ENCODE data around the gene GNB2. TPM values are rescaled to one million over a fixed set of nuclear protein-coding genes. Genes with fewer than 3 reads are reported as not detected.
"Not testable (repeated sequence)": the region's sequence is repeated elsewhere in the genome, so short reads cannot be mapped to it uniquely, and the experiment has no call there.

Gene GNB2
- total RNA-seq, 1 experiment from 2014 or later = 88.0 TPM

DNA sequence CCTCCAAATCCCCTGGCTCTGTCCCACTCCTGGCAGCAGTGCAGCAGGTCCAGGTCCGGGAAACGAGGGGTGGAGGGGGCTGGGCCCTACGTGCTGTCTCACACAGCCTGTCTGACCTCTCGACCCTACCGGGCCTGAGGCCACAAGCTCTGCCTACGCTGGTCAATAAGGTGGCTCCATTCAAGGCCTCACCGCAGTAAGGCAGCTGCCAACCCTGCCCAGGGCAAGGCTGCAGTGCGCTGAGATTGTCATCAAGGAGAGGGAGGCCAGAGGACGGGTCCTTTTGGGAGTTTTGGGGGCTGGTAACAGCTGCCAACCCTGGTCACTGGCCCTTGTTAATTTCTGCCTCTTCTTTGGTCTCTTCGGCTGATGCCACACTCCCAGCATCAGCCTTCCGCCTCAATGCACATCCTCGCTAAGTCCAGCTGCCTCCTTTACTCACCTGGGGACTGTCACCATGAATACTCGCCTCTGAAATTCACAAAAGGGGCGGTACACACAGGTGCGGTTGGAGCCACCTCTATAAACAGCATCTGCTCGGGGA is 50.3 kb downstream of the GNB2 start:
- no peak for DNase-seq (ENCODE audit: extremely low read depth, low read depth)

DNA sequence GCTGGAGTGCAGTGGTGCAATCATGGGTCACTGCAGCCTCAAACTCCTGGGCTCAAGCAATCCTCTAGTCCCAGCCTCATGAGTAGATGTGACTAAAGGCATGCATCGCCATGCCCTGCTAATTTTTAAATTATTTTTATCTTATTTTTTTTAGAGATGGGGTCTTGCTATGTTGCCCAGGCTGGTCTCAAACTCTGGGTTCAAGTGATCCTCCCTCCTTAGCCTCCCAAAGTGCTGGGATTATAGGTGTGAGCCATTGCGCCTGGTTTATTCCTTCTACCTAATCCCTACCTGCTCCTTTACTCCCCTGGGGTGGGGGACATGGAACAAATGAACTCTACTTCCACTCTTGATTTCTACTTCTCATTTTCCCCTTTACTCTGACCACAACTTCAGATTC is 50.8 kb downstream of the GNB2 start:
- DNase-seq (ENCODE audit: extremely low read depth, low read depth) = not testable (repeated sequence)

DNA sequence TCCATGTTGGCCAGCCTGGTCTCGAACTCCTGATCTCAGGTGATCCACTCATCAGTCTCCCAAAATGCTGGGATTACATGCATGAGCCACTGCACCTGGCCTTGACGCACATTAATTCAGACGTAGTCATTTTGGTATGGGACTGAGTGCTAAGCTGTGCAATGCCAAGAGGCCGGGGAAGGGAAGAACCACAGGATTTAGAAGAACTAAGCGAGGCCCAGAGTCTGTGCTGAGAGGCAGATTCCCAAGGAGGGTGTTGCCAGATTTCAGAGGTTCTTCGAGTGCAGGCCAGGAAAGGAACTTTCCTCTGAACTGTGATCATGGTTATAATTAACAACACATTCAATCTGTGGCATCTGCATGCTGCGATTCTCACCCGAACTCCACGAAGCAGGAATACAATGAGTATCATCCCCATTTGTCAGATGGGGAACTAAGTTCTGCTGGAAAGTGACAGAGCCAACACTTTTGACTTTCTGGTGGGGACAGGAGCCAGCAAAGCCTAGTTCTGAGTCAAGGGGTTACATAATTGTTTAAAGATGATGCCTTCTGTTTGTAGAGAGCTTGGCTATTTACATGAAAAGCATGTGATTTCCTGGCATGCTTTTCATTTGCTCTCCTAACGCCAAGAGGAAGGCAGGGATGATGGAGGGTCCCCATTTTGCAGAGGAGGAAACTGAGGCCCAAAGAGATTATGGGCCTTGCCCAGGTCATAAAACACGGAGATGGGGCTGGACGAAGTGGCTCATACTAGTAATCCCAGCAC is 53.6 kb downstream of the GNB2 start:
- DNase-seq (ENCODE audit: extremely low read depth, low read depth) = no peak

DNA sequence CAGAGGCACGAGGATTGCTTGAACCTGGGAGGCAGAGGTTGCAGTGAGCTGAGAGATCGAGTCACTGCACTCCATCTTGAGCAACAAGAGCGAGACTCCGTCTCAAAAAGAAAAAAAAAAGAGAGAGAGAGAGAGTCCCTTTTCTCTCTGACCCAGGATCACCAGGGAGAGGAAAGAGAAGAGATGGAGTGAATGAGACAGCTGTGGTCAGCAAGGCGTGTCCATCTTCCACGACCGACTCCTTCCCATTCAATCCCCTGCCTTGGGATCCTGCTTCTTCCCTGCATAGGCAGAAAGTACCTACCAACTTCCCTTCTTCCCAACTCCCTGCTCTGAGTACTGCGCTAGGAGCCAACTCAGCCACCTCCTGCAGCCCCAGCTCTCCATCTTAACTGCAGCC is 54.7 kb downstream of the GNB2 start:
- DNase-seq (ENCODE audit: extremely low read depth, low read depth) = no peak

Other genes with a start within 250 kb of the GNB2 start
- gene ZCWPW1, start 245.0 kb upstream of the GNB2 start, total RNA-seq (2014; rRNA removed; shearing (Covaris generic)) = 0.75 and 1.8 TPM in 2 replicates
- 30.9 and 33.1 TPM in 2 replicates for gene MEPCE, start 243.9 kb upstream of the GNB2 start, total RNA-seq (2014; rRNA removed; shearing (Covaris generic))
- 74.0 and 85.1 TPM in 2 replicates for gene PPP1R35, start 237.2 kb upstream of the GNB2 start, total RNA-seq (2014; rRNA removed; shearing (Covaris generic))
- 0.27 and 0.43 TPM in 2 replicates for gene SPACDR, start 209.5 kb upstream of the GNB2 start, total RNA-seq (2014; rRNA removed; shearing (Covaris generic))
- gene TSC22D4, start 194.5 kb upstream of the GNB2 start, total RNA-seq (2014; rRNA removed; shearing (Covaris generic)) = 28.2 and 29.9 TPM in 2 replicates
- gene NYAP1, start 189.8 kb upstream of the GNB2 start, total RNA-seq (2014; rRNA removed; shearing (Covaris generic)) = 0.47 and 1.2 TPM in 2 replicates
- 3.9 and 4.1 TPM in 2 replicates for gene AGFG2, start 134.5 kb upstream of the GNB2 start, total RNA-seq (2014; rRNA removed; shearing (Covaris generic))
- 0.52 TPM in 1 of 2 replicates, not detected in the other for gene SAP25, start 99.8 kb upstream of the GNB2 start, total RNA-seq (2014; rRNA removed; shearing (Covaris generic))
- 11.0 and 11.1 TPM in 2 replicates for gene LRCH4, start 87.6 kb upstream of the GNB2 start, total RNA-seq (2014; rRNA removed; shearing (Covaris generic))
- gene FBXO24, start 87.4 kb upstream of the GNB2 start, total RNA-seq (2014; rRNA removed; shearing (Covaris generic)) = 0.69 and 1.3 TPM in 2 replicates
- gene PCOLCE, start 71.4 kb upstream of the GNB2 start, total RNA-seq (2014; rRNA removed; shearing (Covaris generic)) = 1.6 and 2.5 TPM in 2 replicates
- gene MOSPD3, start 61.2 kb upstream of the GNB2 start, total RNA-seq (2014; rRNA removed; shearing (Covaris generic)) = 7.2 and 7.3 TPM in 2 replicates
- 1.4 and 3.8 TPM in 2 replicates for gene TFR2, start 32.2 kb upstream of the GNB2 start, total RNA-seq (2014; rRNA removed; shearing (Covaris generic))
- not detected in 2 replicates for gene ACTL6B, start 17.3 kb upstream of the GNB2 start, total RNA-seq (2014; rRNA removed; shearing (Covaris generic))
- gene GIGYF1, start 20.5 kb downstream of the GNB2 start, total RNA-seq (2014; rRNA removed; shearing (Covaris generic)) = 15.7 and 17.2 TPM in 2 replicates
- gene POP7, start 32.4 kb downstream of the GNB2 start, total RNA-seq (2014; rRNA removed; shearing (Covaris generic)) = 45.7 and 50.1 TPM in 2 replicates
- gene EPO, start 46.7 kb downstream of the GNB2 start, total RNA-seq (2014; rRNA removed; shearing (Covaris generic)) = not detected in 2 replicates
- gene ZAN, start 59.9 kb downstream of the GNB2 start, total RNA-seq (2014; rRNA removed; shearing (Covaris generic)) = not detected in 2 replicates
- 45.3 and 49.1 TPM in 2 replicates for gene EPHB4, start 153.8 kb downstream of the GNB2 start, total RNA-seq (2014; rRNA removed; shearing (Covaris generic))
- 10.5 and 11.8 TPM in 2 replicates for gene SLC12A9, start 179.0 kb downstream of the GNB2 start, total RNA-seq (2014; rRNA removed; shearing (Covaris generic))
- 75.8 and 78.5 TPM in 2 replicates for gene TRIP6, start 193.6 kb downstream of the GNB2 start, total RNA-seq (2014; rRNA removed; shearing (Covaris generic))
- 43.4 and 44.0 TPM in 2 replicates for gene SRRT, start 201.4 kb downstream of the GNB2 start, total RNA-seq (2014; rRNA removed; shearing (Covaris generic))
- 4.6 and 7.0 TPM in 2 replicates for gene UFSP1, start 216.0 kb downstream of the GNB2 start, total RNA-seq (2014; rRNA removed; shearing (Covaris generic))
- gene ACHE, start 222.1 kb downstream of the GNB2 start, total RNA-seq (2014; rRNA removed; shearing (Covaris generic)) = 0.17 and 0.27 TPM in 2 replicates

All from NCI-H460 (cell line).